Stimulated activated CD8-positive, alpha-beta memory T cell treated with anti-CD3 and anti-CD28 coated beads, Interleukin-4, amount 100 ng/mL, for 1 hour (primary cell): ENCODE measurements around the gene GAB2.

ENCODE experiments used
- DNase-seq, 2 donors: peaks; one replicate each; pipeline ENCODE4 v3.0.0-alpha.2; 2020; ENCODE audit warnings: low read depth in 2 of 2, low spot score in 1 of 2

Gene GAB2

DNA sequence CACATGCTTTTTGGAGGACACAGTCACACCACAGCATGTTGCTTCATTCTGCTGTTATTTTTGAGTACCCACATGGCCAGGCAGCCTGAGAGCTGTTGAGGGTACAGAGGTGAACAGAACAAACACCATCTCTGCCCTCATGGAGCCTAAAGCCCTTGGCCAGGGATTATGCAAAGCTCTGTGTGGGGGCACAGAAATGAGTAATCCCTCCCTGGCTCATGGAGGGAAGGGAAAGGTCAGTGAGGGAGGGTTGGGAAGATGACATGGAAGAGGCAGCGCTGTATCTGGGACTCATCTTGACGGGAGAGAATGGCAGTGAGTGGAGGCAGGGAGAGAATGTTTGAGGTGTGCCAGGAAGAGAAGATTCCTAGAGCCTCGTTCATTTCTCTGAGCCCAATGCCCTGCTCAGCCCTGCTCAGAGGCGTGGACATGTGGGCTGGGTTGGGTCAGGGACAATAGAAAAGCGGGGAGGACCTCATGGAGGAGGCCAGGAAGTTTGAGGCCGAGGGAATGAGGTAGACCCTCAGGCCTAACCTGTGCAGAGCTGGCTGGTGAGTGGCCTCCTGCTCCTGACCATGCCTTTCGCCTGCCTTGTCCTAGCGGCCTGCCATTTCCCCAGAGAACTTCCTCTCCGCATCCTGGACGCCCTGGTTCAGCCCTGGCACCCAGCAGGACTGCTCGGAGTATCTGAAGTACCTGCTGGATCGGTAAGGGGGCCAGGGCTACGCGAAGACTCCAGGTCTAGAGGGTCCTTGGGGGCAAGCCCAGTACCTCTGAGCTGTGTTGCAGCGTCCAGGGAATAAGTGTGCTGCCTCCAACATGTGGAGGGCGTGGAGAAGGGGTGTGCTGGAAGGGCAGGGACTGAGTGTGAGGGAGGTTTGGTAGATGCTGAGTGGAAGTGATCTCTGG, 209.1 kb downstream of the GAB2 start:
- DNase-seq, result no peak

DNA sequence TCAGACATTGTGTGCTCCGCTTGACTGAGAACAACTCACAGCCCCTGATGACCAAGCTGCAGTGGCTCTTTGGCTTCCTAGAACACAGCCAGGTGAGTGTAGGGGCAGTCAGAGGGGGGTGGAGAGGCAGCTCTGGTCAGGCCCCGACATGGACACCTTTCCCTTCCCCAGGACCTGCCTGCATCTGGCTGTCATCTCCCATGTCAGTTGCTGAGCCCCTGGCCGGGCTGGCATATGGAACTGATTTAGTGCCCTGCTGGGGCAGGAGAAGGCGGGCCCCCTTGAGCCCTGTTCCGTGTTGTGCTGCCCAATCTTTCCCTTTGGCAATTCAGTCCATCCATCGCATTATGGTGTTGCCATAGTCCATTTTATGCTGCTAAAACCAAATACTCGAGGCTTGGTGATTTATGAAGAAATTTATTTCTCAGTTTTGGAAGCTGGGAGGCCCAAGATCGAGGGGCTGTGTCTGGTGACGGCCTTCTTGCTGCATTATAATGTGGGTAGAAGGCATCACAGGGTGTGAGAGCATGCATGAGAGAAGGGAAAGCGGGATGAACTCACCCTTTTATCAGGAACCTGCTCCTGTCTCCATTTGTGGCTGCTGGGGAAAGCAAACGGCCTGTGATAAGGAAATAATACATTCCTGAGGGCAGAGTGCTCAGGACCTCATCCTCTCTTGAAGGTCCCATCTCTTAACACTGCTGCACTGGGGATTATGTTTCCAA, 209.9 kb downstream of the GAB2 start:
- DNase-seq, result no peak

DNA sequence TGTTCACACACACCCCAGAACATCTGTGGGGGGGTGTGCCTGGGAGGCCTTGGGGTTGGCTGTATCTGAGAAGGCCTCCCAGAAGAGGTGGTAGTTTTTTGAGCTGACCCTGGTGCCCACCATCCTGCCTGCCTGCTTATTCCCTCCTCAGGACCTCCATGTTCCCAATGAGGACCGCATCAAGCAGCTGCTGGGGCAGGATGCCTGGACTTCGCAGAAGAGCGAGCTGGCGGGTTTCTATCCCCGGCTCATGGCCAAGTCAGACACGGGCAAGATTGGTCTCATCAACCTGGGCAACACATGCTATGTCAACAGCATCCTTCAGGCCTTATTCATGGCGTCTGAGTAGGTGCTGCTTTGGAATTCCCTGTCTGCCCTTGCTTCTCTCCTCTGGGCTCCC, 211.9 kb downstream of the GAB2 start:
- no peak for DNase-seq

DNA sequence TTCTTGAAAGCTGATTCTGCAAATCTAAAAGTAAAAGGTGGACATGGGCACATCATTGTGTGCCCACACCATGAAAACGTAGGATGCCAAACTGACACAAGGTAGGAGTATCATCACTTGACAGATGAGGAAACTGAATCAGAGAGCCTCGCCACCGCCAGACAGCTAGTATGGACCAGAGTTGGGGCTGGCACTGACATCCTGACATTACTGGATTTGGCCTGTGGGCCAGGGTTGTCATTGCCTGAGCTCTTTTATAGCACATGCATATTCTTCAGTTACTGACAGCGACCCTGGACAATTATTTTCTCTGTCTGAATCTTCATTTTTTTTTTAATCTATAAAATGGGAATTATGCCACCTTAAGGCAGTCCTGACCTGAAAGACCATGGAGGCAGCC, 212.4 kb downstream of the GAB2 start:
- no peak for DNase-seq

DNA sequence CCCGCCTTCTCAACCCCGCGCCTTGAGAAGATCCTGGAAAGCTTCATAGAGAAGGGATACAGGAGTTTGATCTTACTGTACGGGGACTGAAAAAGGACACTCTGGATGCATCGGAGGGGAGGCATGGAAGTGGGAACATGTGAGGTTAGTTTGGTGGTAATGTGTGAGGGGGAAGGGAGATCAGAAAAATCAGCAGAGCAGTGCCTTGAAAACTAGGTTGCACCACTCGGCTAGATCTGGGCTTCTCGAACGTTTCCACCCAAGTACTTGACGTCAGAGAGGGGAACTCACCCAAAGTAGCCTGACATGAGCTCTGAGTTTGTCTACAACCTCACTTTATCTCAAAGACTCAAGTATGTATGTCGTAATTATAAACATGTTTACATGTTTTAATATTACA, 214.4 kb downstream of the GAB2 start:
- peak; percentile 8 to 33 for DNase-seq

DNA sequence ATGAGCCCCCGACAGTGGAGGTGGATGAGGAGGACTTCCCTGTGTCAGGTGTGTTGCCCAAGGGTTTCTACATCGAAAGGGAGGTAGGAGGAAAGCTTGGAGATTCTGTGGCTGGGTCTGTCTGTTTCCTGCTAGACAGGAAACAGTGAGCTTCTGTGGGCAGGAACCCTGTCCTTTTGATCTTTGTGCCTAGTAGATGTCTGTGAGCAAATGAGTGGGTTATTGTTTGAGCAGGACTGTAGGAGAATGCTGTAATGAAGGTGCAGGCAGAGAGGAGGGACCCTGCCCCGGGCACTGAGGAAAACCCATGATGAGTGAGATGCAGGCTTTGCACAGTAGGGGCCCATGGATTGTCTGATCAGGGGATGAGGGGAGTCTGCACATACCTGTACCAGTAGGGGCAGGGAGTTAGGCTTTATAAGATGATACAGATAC, 214.9 kb downstream of the GAB2 start:
- DNase-seq, result peak; percentile 16 to 28

DNA sequence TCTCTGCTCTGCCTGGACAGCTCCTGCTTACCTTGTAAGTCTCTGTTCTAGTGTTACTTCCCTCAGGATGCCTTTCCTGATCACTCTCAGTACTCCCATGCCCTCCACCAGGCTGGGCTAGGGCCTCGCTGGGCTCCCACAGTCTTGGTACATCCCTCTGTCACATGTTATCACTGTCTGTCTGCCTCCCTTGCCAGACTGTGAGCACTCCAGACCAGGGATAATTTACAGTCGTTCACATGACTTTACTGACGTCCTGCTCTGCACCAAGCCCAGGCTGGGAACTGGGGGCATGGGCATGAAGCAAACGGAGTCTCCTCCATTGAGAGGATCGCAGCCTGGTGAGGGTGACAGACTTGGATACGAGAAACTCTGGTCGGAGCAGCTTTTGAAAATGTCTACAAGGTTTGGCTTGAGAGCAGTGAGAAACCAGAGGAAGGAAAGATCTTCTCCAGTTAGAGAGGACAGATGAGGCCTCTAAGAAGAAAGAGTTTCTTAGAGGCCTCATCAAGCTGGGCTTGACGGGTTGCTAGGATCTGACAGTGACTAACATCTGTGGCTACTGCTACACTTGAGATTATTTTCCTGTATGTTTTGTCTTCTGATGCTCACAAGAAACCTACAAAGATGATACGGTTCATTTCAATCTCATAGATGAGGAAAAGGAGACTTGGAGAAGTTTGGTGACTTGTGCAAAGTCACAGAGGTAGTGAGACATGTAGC, 216.4 kb downstream of the GAB2 start:
- no peak for DNase-seq

DNA sequence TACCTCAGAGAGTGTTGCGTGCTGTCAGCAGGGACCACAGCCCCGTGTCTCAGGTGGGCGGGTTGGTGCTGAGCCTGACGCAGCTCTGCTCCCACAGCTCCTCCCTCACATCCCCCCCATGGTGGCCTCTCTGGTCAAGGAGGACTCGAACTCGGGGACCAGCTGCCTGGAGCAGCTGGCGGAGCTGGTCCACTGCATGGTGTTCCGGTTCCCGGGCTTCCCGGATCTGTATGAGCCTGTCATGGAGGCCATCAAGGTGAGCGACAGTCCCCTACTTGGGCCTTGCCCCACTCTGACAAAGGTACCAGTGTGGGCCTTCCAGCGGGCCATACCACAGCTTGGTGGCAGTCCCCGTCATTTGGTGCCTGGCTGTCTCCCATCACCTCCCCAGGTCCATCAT, 217.1 kb downstream of the GAB2 start:
- DNase-seq, result no peak

DNA sequence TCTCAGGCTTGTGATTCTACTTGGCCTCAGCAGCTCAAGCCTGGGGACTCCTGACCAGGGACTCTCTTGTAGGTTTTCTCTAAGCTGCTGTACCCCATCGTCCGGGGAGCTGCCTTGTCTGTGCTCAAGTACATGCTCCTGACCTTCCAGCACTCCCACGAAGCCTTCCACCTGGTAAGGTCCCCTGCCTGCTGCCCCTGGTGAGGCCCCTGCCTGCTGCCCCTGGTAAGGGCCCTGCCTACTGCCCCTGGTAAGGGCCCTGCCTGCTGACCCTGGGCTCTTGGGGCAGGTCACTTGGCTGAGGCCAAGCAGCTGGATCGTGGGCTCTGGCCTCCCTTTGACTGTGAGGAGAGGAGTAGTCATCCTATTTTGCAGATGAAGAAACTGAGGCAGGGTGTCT, 217.6 kb downstream of the GAB2 start:
- DNase-seq, result no peak

DNA sequence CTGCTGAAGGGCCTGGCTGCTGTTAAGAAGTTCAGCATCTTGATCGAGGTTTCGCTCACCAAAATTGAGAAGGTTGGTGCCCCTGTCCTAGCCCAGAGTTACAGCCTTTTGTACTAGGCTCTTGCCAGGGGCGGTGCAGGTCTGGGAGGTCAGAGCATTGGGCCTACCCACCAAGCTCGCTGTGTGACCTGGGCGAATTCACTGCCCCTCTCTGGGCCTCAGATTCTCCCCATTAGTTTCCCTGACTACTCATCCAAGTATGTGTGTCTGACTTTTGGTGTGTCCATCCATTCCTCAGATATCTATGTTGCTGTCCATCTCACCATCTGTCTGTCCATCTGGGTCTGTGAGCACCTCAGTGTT, 218.0 kb downstream of the GAB2 start:
- no peak for DNase-seq

DNA sequence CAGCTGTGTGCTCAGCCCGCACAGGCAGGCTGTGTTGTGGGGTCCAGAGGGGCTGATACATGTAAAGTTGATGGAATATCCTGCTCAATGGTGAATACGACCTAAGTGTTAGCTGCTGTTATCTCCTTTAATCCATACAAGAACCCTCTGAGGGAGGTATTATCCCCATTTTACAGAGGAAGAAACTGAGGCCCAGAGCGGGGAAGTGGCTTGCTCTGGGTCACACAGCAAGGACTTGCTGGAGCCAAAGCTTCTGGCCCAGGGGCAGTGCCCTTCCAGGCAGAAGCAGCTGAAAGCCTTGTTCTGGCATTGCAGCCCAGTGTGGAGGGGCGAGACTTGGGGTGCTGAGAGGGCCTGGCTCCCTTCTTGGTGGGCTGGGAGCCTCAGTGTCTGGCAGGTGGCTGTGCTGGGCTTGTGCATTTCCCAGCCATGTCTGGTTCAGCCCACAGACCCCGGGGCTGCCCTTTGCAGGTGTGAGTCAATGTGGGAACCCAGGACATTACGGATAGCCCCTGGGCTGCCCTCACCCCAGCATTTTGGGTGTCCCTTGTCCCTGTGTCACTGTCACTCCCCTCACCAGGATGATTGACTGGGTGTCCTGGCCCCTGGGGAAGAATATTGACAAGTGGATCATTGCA, 218.5 kb downstream of the GAB2 start:
- no peak for DNase-seq

DNA sequence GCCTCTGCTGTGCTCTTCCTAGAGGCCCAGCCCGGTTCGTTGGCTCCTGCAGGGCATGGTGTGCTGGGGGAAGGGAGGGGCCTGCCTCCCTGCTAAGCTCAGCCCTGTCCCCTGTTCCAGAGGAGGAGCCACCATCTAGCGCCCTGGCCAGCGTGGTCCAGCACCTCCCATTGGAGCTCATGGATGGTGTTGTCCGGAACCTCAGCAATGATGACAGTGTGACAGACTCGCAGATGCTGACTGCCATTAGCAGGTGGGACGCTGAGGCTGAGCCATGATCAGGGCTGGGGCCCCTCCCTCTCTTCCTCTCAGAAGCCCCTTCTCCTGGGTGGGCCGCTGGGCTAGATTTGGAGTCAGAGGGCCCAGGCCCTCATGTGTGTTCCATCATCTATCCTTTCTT, 219.8 kb downstream of the GAB2 start:
- DNase-seq, result no peak

DNA sequence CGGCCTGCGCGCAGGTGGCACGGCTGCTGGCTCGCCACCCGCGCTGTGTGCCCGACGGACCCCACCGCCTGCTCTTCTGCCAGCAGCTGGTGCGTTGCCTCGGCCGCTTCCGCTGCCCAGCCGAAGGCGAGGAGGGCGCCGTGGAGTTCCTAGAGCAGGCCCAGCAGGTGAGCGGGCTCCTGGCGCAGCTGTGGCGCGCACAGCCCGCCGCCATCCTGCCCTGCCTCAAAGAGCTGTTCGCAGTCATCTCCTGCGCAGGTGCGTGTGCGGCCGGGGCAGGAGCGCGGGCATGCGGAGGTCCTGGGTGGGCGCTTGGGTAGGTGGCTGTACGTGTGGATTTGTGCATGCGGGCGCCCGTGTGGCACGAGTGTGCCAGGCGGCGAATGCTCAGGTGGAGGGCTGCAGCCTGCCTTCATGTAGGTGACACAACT, 220.9 kb downstream of the GAB2 start:
- DNase-seq, result no peak

DNA sequence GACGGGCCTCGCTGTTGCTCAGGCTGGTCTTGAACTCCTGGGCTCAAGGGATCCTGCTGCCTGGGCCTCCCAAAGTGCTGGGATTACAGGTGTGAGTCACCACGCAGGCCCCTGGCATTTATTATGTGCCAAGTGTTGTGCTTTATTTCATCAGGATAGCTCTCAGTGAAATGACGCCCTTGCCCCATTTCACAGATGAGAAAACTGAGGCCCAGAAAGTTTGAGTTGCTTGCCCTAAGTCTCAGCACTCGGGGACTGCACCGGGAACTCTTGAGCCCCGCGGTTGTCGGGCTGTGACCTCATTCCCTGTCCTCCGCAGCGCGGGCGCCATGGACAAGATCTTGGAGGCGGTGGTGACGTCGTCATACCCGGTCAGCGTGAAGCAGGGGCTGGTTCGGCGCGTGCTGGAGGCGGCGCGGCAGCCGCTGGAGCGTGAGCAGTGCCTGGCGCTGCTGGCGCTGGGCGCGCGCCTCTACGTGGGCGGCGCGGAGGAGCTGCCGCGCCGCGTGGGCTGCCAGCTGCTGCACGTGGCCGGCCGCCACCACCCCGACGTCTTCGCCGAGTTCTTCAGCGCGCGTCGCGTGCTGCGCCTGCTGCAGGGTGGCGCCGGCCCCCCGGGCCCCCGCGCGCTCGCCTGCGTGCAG, 221.6 kb downstream of the GAB2 start:
- DNase-seq, result no peak

DNA sequence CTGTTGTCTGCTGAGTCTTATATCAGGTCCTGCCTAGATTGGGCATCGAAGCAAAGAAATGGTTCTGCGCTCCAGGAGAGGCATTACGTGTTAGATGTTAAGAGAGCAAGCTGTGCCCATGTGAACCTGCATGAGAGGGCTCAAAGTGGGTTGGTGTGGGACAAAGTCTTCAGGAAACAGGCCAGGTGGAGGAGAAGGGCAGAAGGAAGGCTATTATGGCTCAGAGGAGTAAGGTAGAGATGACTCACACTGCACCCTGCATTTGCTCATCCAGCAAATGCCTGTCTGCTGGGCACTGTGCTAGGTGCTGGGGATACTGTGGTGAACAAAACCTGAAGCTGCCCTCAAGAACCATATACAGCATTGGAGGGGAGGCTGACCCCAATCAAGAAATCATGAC, 223.1 kb downstream of the GAB2 start:
- no peak for DNase-seq

DNA sequence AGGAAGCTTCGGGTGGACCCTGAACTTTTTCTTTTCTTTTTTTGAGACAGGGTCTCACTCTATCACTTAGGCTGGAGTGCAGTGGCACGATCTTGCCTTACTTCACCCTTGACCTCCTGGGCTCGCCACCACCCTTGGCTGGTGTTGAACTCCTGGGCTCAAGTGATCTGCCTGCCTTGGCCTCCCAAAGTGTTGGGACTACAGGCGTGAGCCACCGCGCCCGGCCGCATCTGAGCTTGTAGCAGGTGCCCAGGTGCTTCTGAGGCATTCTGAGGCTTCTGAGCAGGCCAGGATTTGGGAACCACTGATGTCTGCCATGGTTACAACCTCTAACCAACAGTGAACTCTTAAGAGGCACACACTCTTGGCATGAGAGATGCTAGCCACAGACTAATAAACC, 223.8 kb downstream of the GAB2 start:
- DNase-seq, result no peak

DNA sequence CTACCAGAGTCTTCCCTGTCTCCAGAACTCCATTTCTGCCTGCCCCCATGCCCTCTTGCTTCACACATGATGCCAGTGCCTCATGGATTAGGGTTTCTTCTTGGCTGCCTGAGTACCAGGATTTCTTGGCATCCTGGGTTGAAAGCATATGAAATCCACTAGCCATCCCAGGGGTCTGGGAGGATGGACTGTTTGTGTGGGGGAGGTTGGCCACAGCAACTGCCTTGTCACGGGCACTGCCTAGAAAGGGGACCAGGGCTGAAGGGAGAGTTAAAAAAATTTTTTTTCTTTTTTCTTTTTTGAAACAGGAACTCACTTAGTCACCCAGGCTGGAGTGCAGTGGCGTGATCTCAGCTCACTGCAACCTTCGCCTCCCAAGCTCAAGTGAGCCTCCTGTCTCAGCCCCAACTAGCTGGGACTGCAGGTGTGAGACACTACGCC, 224.7 kb downstream of the GAB2 start:
- no peak for DNase-seq

DNA sequence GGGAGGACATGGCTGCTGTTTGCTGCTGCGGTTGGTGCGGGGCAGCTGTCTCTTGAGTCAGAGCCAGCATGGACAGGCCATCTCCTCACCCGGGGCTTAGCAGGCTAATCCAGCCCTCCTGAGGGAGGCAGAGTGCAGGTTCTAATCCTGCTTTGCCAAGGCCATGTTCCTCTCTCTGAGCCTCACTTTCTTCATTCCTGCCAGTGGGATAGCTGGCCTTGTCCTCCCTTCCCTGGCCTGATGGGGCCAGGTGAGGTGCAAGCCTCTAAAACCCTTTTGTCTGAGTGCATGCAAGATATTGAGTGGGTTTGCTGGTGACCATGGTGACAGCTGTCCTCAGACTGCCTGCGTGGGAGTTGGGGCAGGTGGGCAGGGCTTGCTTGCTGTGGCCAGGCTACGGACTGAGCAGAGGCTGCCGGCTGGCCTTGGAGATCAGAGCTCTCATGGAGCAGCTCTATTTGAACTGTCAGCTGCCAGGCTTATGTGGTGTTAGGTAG, 225.3 kb downstream of the GAB2 start:
- no peak for DNase-seq

DNA sequence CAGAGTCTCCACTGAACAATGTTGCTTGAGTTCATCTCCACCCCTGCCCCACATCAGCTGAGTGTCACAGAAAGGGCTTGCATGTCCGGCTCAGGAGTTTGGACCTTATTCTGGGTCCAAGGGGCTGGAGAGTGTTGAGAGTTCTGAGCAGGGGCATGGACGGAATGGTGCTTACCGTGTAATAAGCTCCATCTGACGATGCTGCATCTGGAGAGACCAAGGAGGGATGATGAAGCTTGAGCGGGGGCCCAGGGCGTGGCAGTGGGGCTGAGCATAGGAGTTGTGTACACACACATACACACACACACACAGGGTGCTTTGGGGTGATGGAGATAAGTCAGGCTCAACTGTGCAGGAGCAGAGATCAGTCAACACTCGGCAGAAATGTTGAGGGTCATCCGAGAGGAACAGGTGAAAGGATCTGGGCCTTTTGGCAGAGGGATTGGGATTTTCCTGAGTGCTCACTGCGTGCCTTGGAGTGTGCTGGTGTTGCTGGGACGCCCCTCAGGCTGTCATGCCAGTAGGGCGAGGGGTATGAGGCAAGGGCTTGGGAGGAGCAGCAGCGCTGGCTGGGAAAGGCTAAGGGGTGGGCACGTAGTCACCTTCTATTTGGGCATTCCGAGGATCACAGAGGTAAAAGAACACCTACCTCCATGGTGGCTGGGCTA, 226.6 kb downstream of the GAB2 start:
- DNase-seq, result no peak

DNA sequence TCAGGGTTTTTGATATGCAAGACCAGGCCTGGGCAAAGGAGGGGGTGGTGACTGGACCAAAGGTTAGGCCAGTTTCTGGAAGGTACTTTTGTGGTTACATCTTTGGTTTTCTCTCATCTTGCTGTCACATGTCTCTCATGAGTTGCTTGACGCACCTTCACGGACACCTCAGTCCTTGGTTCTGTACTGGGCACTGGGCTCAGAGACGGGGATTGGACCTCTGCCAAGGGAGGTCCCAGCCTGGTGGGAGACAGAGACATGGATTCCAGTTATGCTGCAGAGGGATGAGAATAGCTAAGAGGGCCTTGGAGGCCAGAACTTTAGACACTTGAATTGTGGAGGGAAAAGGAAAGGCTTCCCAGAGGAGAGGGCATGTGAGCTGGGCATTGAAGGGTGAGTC, 227.2 kb downstream of the GAB2 start:
- no peak for DNase-seq
